BE2C (cell line): ENCODE measurements around the gene STARD10.
A peak's percentile ranks its signal among the peaks of the same experiment; 100 is the strongest.

ENCODE experiments used
- DNase-seq: peaks from one replicate; pipeline ENCODE4 v3.0.0-alpha.2; 2020
- H3K27me3 ChIP-seq: fragments of 250-450 bp; sonication (Bioruptor Pico); 2 replicates; pipeline ENCODE4 v1.5.1; 2020; ENCODE audit warnings: mild to moderate bottlenecking
- H3K36me3 ChIP-seq: fragments of 250-450 bp; sonication (Bioruptor Pico); 2 replicates; pipeline ENCODE4 v1.5.1; 2020; ENCODE audit warnings: mild to moderate bottlenecking
- H3K4me1 ChIP-seq: fragments of 250-450 bp; sonication (Bioruptor Pico); 2 replicates; pipeline ENCODE4 v1.5.1; 2020
- H3K4me3 ChIP-seq: 2 replicates; pipeline ENCODE4 v1.5.1; 2011; ENCODE audit warnings: low read depth, low read length
- H3K9me3 ChIP-seq: fragments of 250-450 bp; sonication (Bioruptor Pico); 2 replicates; pipeline ENCODE4 v1.5.1; 2020
- CTCF ChIP-seq: IDR thresholded peaks from 2 replicates; pipeline ENCODE4 v1.5.1; 2012; ENCODE audit warnings: mild to moderate bottlenecking, low read depth, low read length

STARD10 gene

DNA sequence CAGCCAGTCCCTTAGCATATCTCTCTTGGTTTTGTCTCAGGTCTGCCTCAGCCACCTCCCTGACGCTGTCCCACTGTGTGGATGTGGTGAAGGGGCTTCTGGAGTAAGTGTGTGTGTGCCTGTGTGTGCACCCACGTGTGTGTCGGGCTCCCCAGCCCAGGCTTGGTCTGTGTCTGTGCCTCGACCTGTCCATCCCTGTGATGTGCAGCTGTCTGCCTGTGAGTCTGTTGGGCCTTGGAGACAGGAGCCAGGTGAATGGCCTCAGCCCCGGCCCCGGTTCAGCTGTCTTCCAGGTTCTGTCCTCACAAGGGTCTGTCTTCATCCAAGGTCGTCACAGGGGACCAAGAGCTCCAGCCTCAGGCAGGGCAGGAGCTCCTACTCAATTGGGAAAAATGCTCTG lies 30.2 kb upstream of the STARD10 start:
- H3K36me3 ChIP-seq: no peaks in the 10 kb centered on the region
- H3K4me1 ChIP-seq: no peaks in the 10 kb centered on the region; the same call in 1 of the 2 replicates

GRCh38 chr11:72823105-72823804 lies 29.4 kb upstream of the STARD10 start:
- DNase-seq: no peak
- H3K9me3 ChIP-seq: no peaks in the 10 kb centered on the region
- H3K4me1 ChIP-seq: no peaks in the 10 kb centered on the region; the same call in 1 of the 2 replicates
- no peaks in the 10 kb centered on the region for H3K36me3 ChIP-seq
- no peaks in the 10 kb centered on the region for H3K27me3 ChIP-seq
- peak overlapping the region; percentile 68 for H3K4me3 ChIP-seq
- TF ChIP-seq CTCF: no peak

More for the DNA sequence above, 30.2 kb upstream of the STARD10 start:
- Histone ChIP-seq H3K27me3 (no peaks in the 10 kb centered on the region), H3K4me3 (no peak overlapping the region), H3K9me3 (no peaks in the 10 kb centered on the region)
- no peak for TF ChIP-seq CTCF
- DNase-seq: no peak

- peak overlapping the region; percentile 69 for H3K4me3 ChIP-seq
- H3K4me1 ChIP-seq: no peaks in the 10 kb centered on the region; the same call in 1 of the 2 replicates
- no peaks in the 10 kb centered on the region for H3K27me3 ChIP-seq
- H3K36me3 ChIP-seq: no peaks in the 10 kb centered on the region
- DNase-seq: peak; percentile 96
- H3K9me3 ChIP-seq: no peaks in the 10 kb centered on the region
- TF ChIP-seq CTCF: peak; percentile 31
These were observed 28.3 kb upstream of the STARD10 start for GRCh38 chr11:72821920-72822799.

DNA sequence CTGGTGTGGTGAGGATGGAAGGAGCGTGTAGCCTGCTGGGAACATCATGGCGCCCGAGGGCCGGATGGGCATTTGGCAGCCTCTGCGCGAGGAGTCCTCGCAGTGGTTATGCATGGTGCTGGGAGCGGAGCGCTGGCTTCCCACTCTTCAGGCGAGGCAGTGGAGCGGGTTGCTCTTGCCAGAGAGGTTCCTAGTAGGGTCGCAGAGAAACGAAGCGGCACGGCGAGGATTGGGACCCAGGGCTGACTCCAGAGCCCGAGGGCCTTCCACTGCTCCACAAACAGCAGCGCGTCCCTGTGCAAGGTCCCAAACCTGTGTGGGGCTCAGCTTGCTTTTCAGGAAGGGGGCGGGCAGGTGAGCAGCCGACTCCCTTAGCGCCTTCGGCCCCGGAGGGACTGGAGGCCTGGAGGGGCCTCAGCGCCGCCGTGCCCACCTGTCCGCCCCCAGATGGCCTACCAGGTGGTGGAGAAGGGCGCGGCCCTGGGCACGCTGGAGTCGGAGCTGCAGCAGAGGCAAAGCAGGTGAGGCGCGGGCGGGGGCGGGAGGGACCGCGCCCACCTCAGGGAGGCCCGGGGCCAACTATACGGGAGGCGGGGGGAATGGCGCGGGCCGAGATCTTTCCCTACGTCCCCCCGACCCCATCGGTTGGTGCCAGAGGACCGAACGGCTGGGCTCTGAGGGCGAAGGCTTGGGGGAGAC lies 27.5 kb upstream of the STARD10 start:
- Histone ChIP-seq H3K9me3 (no peaks in the 10 kb centered on the region), H3K36me3 (no peaks in the 10 kb centered on the region), H3K27me3 (no peaks in the 10 kb centered on the region), H3K4me1 (peaks cover 3% of the 10 kb centered on the region), H3K4me3 (peak overlapping the region; percentile 69)
- TF ChIP-seq CTCF: no peak
- DNase-seq: no peak

DNA sequence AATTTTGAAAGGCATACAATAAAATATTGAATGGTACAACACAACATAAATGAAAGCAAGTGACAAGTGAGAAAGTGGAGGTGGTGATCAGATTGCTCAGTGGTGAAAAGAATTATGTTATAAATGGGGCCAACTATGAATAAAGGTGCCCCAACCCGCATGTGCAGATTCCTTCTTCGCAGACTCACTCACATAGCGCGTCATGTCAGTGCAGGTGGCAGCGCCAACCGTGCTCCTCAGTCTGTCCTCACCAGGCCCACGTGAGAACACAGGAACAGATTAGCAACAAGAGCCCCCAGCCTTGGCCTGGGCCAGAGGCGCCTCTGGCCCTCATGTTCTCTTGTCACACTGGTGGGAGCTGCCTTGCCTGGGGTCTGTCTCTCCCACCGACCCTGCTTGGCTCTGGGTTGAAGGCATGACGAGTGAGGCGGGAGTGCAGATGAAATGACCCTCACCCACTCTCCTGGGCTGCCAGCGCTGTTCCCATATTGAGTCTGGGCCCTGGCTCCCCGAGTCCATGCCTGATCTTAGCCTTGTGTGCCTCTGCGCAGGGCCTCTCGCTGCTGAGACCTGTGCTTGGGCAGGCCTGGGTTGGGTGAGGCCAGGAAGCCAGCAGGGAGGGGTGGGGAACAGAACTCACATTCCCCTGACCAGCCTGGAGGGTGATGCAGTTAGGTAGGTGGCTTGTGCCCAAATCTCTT lies 26.7 kb upstream of the STARD10 start:
- DNase-seq: no peak
- H3K4me3 ChIP-seq: no peak overlapping the region
- H3K9me3 ChIP-seq: no peaks in the 10 kb centered on the region
- H3K27me3 ChIP-seq: no peaks in the 10 kb centered on the region
- no peak for TF ChIP-seq CTCF
- H3K36me3 ChIP-seq: no peaks in the 10 kb centered on the region
- H3K4me1 ChIP-seq: peaks cover 7% of the 10 kb centered on the region
